Esophagus squamous epithelium (tissue), 4 donors: ENCODE measurements around the gene SLC22A31.

Source experiments
- CTCF ChIP-seq, 6 experiments: fragments of 450-650 bp in 4 of 6; fragments of 200-600 bp in 2 of 6; sonication (generic) in 2 of 6; IDR thresholded peaks; one replicate each; pipeline ENCODE4 v1.5.1; 2016 to 2019; ENCODE audit warnings: antibody characterized with exemption in 6 of 6, mild to moderate bottlenecking in 4 of 6, moderate library complexity in 4 of 6
- POLR2A ChIP-seq, 4 donors: fragments of 450-650 bp; IDR thresholded peaks; one replicate each; pipeline ENCODE4 v1.6.1; 2017; ENCODE audit warnings: antibody characterized with exemption in 4 of 4, mild to moderate bottlenecking in 4 of 4, moderate library complexity in 3 of 4

GRCh38 chr16:89246903-89247733, 46.8 kb upstream of the SLC22A31 start:
- TF ChIP-seq CTCF (IDR thresholded peaks at IDR 0.05) (no peak), POLR2A (IDR thresholded peaks at IDR 0.05) (no peak)
